GM18526 (cell line): ENCODE results near the gene PSD4.

Source experiments
- POLR2A ChIP-seq: IDR thresholded peaks from 3 replicates; pipeline ENCODE4 v1.6.1; 2011; ENCODE audit not compliant: insufficient read length; ENCODE audit errors: extremely low read depth

The PSD4 gene

GRCh38 chr2:113172721-113173541 is 840 bp upstream of the PSD4 start:
- no peak for TF ChIP-seq POLR2A

- no peak for TF ChIP-seq POLR2A
Measured at GRCh38 chr2:113174376-113174750, 592 bp downstream of the PSD4 start.

GRCh38 chr2:113175042-113175628 is 1.4 kb downstream of the PSD4 start:
- peak; percentile 86 for TF ChIP-seq POLR2A

GRCh38 chr2:113175736-113176695 is 2.2 kb downstream of the PSD4 start:
- no peak for TF ChIP-seq POLR2A

- TF ChIP-seq POLR2A = no peak
Measured at GRCh38 chr2:113176696-113177355, 3.1 kb downstream of the PSD4 start.

- no peak for TF ChIP-seq POLR2A
Measured at GRCh38 chr2:113178069-113178746, 4.4 kb downstream of the PSD4 start.

- no peak for TF ChIP-seq POLR2A
Measured at GRCh38 chr2:113178891-113179290, 5.1 kb downstream of the PSD4 start.

GRCh38 chr2:113179446-113180045 is 5.8 kb downstream of the PSD4 start:
- no peak for TF ChIP-seq POLR2A

GRCh38 chr2:113180131-113180946 is 6.6 kb downstream of the PSD4 start:
- TF ChIP-seq POLR2A = no peak

- TF ChIP-seq POLR2A = no peak
Measured at GRCh38 chr2:113181258-113182051, 7.7 kb downstream of the PSD4 start.

- no peak for TF ChIP-seq POLR2A
Measured at GRCh38 chr2:113182471-113183260, 8.9 kb downstream of the PSD4 start.

GRCh38 chr2:113183264-113183663 is 9.5 kb downstream of the PSD4 start:
- TF ChIP-seq POLR2A = no peak
